IPS-NIHi7 (cell line): Measurements from ENCODE around the gene ABHD13.

Source experiments
- DNase-seq: peaks from one replicate; pipeline ENCODE4 v3.0.0; 2012; ENCODE audit warnings: mixed read lengths; ENCODE audit errors: extremely low spot score

Gene ABHD13

GRCh38 chr13:108283110-108283509 is 64.9 kb downstream of the ABHD13 start:
- no peak for DNase-seq
